ENCODE data around the gene SYCN. TPM values are rescaled to one million over a fixed set of nuclear protein-coding genes. Genes with fewer than 3 reads are reported as not detected.

SYCN gene
- total and polyA plus RNA-seq, 4 donors, result 1.6 TPM; not detected in 3

DNA sequence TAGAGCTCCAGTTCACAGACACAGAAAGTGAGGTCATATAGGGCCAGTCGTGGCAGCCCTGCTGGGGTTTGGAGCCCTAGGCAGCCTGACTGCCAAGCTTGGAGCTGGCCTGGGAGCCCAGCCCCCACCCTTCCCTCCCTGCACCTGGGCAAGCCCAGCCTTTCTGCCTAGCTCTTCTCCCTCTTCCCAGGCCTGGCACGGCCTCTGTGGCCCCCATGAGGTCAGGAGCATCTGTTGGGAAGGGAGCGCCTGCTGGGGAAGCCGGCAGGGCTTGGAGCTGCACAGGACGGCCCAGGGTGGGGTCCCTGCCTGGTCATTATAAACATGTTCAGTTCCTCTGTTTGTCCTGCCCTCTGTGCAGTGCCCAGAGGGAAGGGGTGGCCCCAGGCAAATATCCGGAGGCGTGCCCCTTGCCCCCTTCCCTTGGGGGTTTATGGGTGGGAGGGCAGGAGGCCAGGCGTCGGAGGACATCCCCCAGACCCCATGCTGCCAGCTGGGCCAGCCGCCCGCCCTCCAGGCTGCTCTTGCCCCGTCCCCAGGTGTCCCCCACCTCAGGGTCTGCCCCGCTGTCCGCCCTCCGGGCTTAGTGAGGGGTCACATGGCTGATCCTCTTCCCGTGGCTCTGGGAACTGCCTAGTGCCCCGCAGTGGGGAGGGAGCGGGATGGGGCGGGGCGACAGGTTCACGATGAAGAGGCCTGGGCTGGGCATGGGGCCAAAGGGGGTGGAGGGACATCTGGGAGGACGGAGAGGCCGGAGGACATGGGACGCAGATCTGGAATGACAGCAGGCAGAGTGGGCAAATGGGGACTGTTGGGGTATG lies 37.3 kb downstream of the SYCN start:
- Histone ChIP-seq H3K4me3 (ENCODE audit: low read length in 2 of 2) (no peak overlapping the region), H3K27ac (ENCODE audit: low read depth in 1 of 2, low read length in 2 of 2) (no peak overlapping the region), H3K27me3 (ENCODE audit: control insufficient read depth in 1 of 2, insufficient read depth in 2 of 2, low read length in 1 of 2) (no peaks in the 10 kb centered on the region), H3K4me1 (ENCODE audit: control insufficient read depth in 1 of 2, insufficient read depth in 2 of 2, low read length in 2 of 2) (no peaks in the 10 kb centered on the region), H3K9me3 (ENCODE audit: control insufficient read depth, low read length) (no peaks in the 10 kb centered on the region), H3K36me3 (ENCODE audit: control insufficient read depth in 1 of 2, insufficient read depth in 2 of 2, low read length in 1 of 2) (no peaks in the 10 kb centered on the region)
- intact Hi-C loops (cut with DNase I), result no loop called here
- peak in 1 of 2 donors; percentile 86 for DNase-seq
- ATAC-seq (ENCODE audit: low FRiP score), result peak; percentile 21
- WGBS, 2 donors, result 51 to 56% methylated on average over 21 to 24 of the region's 24 CpGs

DNA sequence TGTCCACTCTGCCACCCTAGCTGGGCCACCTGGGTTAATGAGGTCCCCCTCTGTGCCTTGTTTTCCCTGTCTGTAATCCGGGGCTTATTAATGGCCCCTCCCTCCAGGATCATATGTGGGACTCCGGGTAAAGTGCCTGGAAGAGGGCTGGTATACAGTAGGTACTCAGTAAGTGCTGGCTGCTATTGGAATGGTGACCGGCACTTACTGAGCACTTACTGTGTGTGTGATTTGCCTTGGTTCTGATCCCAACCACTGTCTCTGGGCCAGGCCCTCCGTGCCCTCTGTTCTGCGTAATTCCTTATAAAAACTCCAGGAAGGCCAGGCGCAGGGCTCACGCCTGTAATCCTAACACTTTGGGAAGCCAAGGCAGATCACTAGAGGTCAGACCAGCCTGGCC lies 38.2 kb downstream of the SYCN start:
- H3K36me3 ChIP-seq (ENCODE audit: control insufficient read depth in 1 of 2, insufficient read depth in 2 of 2, low read length in 1 of 2), result no peaks in the 10 kb centered on the region
- ATAC-seq (ENCODE audit: low FRiP score), result no peak
- no peak overlapping the region for H3K4me3 ChIP-seq (ENCODE audit: low read length in 2 of 2)
- no peak for DNase-seq
- WGBS, 2 donors, result 95 to 96% methylated on average over 7 of the region's 7 CpGs
- H3K9me3 ChIP-seq (ENCODE audit: control insufficient read depth, low read length), result no peaks in the 10 kb centered on the region
- no peak overlapping the region for H3K27ac ChIP-seq (ENCODE audit: low read depth in 1 of 2, low read length in 2 of 2)
- no peaks in the 10 kb centered on the region for H3K4me1 ChIP-seq (ENCODE audit: control insufficient read depth in 1 of 2, insufficient read depth in 2 of 2, low read length in 2 of 2)
- intact Hi-C loops (cut with DNase I), result no loop called here
- H3K27me3 ChIP-seq (ENCODE audit: control insufficient read depth in 1 of 2, insufficient read depth in 2 of 2, low read length in 1 of 2), result no peaks in the 10 kb centered on the region

DNA sequence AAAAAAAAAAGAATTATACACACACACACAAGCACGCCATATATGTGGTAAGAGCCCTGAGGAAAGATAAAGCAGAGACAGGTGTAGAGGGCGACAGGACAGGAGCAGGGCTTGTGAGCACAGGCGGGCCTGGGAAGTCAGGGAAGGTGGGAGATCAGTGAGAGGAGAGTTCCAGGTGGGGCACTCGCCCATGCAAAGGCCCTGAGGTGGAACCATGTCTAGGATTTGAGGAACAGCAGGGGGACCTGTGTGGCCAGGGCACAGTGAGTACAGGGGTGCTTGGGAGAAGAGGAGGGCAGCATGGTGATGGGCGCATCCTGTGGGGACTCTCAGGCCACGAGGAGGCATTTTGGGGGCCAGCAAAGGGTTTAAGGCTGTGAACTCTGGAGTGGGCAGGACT lies 39.8 kb downstream of the SYCN start:
- WGBS, 2 donors, result 88 to 93% methylated on average over 6 of the region's 6 CpGs
- H3K27me3 ChIP-seq (ENCODE audit: control insufficient read depth in 1 of 2, insufficient read depth in 2 of 2, low read length in 1 of 2), result no peaks in the 10 kb centered on the region
- intact Hi-C loops (cut with DNase I), result no loop called here
- H3K4me3 ChIP-seq (ENCODE audit: low read length in 2 of 2), result no peak overlapping the region
- H3K4me1 ChIP-seq (ENCODE audit: control insufficient read depth in 1 of 2, insufficient read depth in 2 of 2, low read length in 2 of 2), result no peaks in the 10 kb centered on the region
- no peaks in the 10 kb centered on the region for H3K36me3 ChIP-seq (ENCODE audit: control insufficient read depth in 1 of 2, insufficient read depth in 2 of 2, low read length in 1 of 2)
- no peaks in the 10 kb centered on the region for H3K9me3 ChIP-seq (ENCODE audit: control insufficient read depth, low read length)
- DNase-seq (no peak), ATAC-seq (ENCODE audit: low FRiP score) (no peak)
- no peak overlapping the region for H3K27ac ChIP-seq (ENCODE audit: low read depth in 1 of 2, low read length in 2 of 2)

DNA sequence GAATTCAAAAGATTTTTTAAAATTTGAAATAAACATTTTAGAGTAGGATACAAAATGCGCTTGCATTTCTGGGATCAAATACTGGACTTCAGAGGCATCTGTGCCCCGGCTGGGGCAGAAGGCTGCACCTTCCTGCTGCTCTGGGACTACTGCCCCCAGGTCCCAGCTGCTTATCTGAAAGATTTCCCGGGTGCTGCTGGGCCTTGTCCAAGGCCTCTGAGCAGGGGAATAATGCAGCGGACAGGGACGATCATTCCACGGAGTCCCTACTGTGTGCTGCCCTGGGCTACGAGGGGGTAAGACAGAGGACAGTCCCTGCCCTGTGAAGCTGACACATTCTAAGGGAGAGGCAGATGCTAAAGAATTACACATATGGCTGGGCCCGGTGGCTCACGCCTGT lies 40.4 kb downstream of the SYCN start:
- Histone ChIP-seq H3K4me3 (ENCODE audit: low read length in 2 of 2) (no peak overlapping the region), H3K27ac (ENCODE audit: low read depth in 1 of 2, low read length in 2 of 2) (no peak overlapping the region), H3K4me1 (ENCODE audit: control insufficient read depth in 1 of 2, insufficient read depth in 2 of 2, low read length in 2 of 2) (no peaks in the 10 kb centered on the region), H3K27me3 (ENCODE audit: control insufficient read depth in 1 of 2, insufficient read depth in 2 of 2, low read length in 1 of 2) (no peaks in the 10 kb centered on the region), H3K9me3 (ENCODE audit: control insufficient read depth, low read length) (no peaks in the 10 kb centered on the region), H3K36me3 (ENCODE audit: control insufficient read depth in 1 of 2, insufficient read depth in 2 of 2, low read length in 1 of 2) (no peaks in the 10 kb centered on the region)
- intact Hi-C loops (cut with DNase I), result no loop called here
- DNase-seq (no peak), ATAC-seq (ENCODE audit: low FRiP score) (no peak)
- WGBS, 2 donors, result 84 to 85% methylated on average over 9 of the region's 9 CpGs

DNA sequence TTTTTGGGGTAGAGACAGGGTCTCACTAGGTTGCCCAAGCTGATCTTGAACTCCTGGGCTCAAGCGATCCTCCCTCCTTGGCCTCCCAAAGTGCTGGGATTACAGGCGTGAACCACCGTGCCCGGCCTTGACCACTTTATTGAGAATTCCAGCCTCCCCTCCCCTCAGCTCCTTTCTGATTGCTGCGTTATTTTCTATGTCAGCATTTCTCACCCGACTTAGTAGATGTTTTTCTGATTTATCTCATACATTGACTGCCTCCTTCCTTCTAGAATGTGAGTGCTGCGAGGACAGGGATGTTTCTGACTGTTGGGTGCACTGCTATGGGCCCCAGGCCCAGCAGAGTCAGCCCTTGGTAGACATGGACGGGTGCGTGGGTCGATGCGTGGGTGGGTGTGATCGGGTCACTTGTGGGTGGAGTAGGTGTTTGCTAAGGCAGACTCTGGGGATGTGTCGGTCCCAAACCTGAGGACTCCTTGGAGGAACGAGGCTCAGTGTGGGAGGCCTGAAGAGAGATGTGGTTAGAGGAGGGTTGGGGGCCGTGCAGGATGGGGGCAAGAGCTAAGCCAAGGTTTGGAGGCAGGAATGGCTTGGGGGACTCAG lies 41.5 kb downstream of the SYCN start:
- DNase-seq (no peak), ATAC-seq (ENCODE audit: low FRiP score) (no peak)
- Histone ChIP-seq H3K9me3 (ENCODE audit: control insufficient read depth, low read length) (no peaks in the 10 kb centered on the region), H3K27ac (ENCODE audit: low read depth in 1 of 2, low read length in 2 of 2) (no peak overlapping the region), H3K36me3 (ENCODE audit: control insufficient read depth in 1 of 2, insufficient read depth in 2 of 2, low read length in 1 of 2) (no peaks in the 10 kb centered on the region), H3K4me3 (ENCODE audit: low read length in 2 of 2) (no peak overlapping the region), H3K27me3 (ENCODE audit: control insufficient read depth in 1 of 2, insufficient read depth in 2 of 2, low read length in 1 of 2) (no peaks in the 10 kb centered on the region), H3K4me1 (ENCODE audit: control insufficient read depth in 1 of 2, insufficient read depth in 2 of 2, low read length in 2 of 2) (no peaks in the 10 kb centered on the region)
- intact Hi-C loops (cut with DNase I), result no loop called here
- WGBS, 2 donors, result 87 to 89% methylated on average over 15 of the region's 15 CpGs

DNA sequence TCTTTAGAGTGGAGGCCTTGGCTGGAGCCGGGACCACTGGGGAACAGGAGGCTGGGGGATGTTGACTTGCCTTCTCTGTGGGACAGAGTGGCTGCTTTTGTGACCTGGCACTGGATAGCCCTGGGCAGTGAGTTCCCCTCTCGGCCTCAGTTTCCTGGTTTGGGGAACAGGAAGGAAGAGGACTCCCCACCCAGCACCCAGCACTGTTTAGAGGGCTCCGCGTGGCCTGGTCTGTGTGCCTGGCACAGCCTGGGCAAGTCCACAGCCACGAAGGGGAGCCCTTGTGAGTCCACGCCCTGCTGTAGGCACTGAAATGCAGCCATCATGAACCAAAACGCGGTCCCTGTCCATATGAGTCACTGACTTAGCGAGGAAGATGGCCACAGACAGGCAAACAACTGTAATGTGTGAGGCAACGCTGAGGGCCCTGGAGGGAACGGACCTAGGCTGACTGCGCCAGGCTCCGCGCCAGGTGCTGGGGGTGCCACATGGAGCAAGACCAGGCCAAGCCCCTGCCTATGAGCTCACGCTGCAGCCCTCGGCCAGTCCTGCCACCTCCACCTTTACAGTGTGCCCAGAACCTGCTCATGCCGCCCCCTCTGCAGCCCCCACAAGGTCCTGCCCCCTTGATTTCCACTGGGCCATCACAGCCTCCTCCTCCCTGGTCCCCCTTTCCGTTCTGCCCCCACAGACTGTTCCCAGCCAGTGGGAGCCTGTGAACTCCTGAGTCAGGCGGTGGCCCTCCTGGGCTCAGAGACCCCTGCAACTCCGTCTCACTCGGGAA lies 43.0 kb downstream of the SYCN start:
- Histone ChIP-seq H3K4me1 (ENCODE audit: control insufficient read depth in 1 of 2, insufficient read depth in 2 of 2, low read length in 2 of 2) (no peaks in the 10 kb centered on the region), H3K9me3 (ENCODE audit: control insufficient read depth, low read length) (no peaks in the 10 kb centered on the region), H3K36me3 (ENCODE audit: control insufficient read depth in 1 of 2, insufficient read depth in 2 of 2, low read length in 1 of 2) (no peaks in the 10 kb centered on the region), H3K4me3 (ENCODE audit: low read length in 2 of 2) (no peak overlapping the region), H3K27me3 (ENCODE audit: control insufficient read depth in 1 of 2, insufficient read depth in 2 of 2, low read length in 1 of 2) (no peaks in the 10 kb centered on the region), H3K27ac (ENCODE audit: low read depth in 1 of 2, low read length in 2 of 2) (no peak overlapping the region)
- 40 to 47% methylated on average over 20 to 21 of the region's 21 CpGs for WGBS, 2 donors
- intact Hi-C loops (cut with DNase I), result no loop called here
- no peak for DNase-seq
- no peak for ATAC-seq (ENCODE audit: low FRiP score)

DNA sequence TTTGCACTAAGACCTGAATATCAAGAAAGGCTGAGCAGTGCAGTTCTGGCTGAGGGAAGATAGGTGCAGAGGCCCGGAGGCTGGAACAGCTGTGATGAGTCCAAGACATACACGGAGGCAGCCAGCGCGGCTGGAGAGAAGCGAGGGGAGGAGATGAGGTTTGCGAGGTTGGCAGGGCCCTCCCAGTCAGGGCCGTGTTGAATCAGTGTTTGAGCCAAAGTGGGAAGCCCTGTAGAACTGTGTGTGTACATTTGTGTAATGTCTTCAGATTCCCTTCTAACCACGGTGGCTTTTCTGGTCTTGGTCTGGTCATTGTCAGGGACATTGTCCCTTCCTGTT lies 43.6 kb downstream of the SYCN start:
- H3K27ac ChIP-seq (ENCODE audit: low read depth in 1 of 2, low read length in 2 of 2), result no peak overlapping the region
- intact Hi-C loops (cut with DNase I), result no loop called here

DNA sequence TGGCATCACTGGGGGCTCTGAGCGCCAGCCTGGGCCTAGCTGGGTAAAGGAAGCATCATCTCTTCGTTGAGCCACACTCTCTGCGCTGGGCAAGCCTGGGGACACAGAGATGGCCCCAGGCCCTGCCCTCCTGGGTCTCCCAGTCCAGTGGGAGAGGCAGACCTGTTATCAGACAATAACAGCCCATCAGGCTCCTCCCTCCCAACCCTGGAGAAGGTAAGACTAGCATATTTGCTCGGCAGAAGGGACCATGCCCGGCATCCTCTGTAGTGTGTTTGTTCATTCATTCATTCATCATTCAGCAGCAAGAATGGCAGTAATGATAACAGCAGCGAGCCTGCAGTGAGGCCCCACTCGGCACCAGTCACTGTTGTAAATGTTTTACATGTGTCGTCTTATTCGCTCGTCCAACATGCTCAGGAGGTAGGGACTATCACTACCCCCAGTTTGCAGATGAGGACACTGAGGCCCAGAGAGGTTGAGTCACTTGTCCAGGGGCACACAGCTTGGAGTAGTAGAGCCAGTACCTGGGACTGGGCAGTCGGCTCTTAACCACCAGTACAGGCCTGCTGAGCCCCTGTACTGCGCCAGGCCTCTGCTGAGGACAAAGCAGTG lies 45.3 kb downstream of the SYCN start:
- ATAC-seq (ENCODE audit: low FRiP score), result no peak
- Histone ChIP-seq H3K27me3 (ENCODE audit: control insufficient read depth in 1 of 2, insufficient read depth in 2 of 2, low read length in 1 of 2) (no peaks in the 10 kb centered on the region), H3K27ac (ENCODE audit: low read depth in 1 of 2, low read length in 2 of 2) (no peak overlapping the region), H3K9me3 (ENCODE audit: control insufficient read depth, low read length) (no peaks in the 10 kb centered on the region), H3K4me3 (ENCODE audit: low read length in 2 of 2) (no peak overlapping the region), H3K4me1 (ENCODE audit: control insufficient read depth in 1 of 2, insufficient read depth in 2 of 2, low read length in 2 of 2) (no peaks in the 10 kb centered on the region), H3K36me3 (ENCODE audit: control insufficient read depth in 1 of 2, insufficient read depth in 2 of 2, low read length in 1 of 2) (no peaks in the 10 kb centered on the region)
- DNase-seq, result no peak
- intact Hi-C loops (cut with DNase I), result no loop called here
- WGBS, 2 donors, result 80 to 88% methylated on average over 12 of the region's 12 CpGs

More for the DNA sequence above, 43.6 kb downstream of the SYCN start:
- DNase-seq (peak; percentile 82 to 88), ATAC-seq (ENCODE audit: low FRiP score) (peak; percentile 74)
- H3K36me3 ChIP-seq (ENCODE audit: control insufficient read depth in 1 of 2, insufficient read depth in 2 of 2, low read length in 1 of 2), result no peaks in the 10 kb centered on the region
- no peaks in the 10 kb centered on the region for H3K9me3 ChIP-seq (ENCODE audit: control insufficient read depth, low read length)
- no peaks in the 10 kb centered on the region for H3K4me1 ChIP-seq (ENCODE audit: control insufficient read depth in 1 of 2, insufficient read depth in 2 of 2, low read length in 2 of 2)
- whole genome bisulfite sequencing, 2 donors, result 1 to 5% methylated on average over 8 of the region's 8 CpGs
- no peaks in the 10 kb centered on the region for H3K27me3 ChIP-seq (ENCODE audit: control insufficient read depth in 1 of 2, insufficient read depth in 2 of 2, low read length in 1 of 2)
- no peak overlapping the region for H3K4me3 ChIP-seq (ENCODE audit: low read length in 2 of 2)

Measured in aorta (tissue), 5 donors.